Activated CD8-positive, alpha-beta T cell treated with anti-CD3 and anti-CD28 coated beads for 36 hours (primary cell): ENCODE measurements around the gene RHEBL1. TPM values are rescaled to one million over a fixed set of nuclear protein-coding genes. Genes with fewer than 3 reads are reported as not detected.

Source experiments
- ATAC-seq: fragments of 200-7000 bp; cut with Tn5 transposase; one replicate; pipeline ENCODE4 v1.10.0; 2021; ENCODE audit warnings: mild to moderate bottlenecking, moderate library complexity
- CTCF ChIA-PET: fragments of 350-600 bp; sonication (Branson Sonifier 250); formaldehyde crosslinking; loops from one replicate; lab custom pipeline; 2021; ENCODE audit warnings: antibody characterized with exemption; lab: Charles Lee
- POLR2A ChIA-PET: fragments of 350-600 bp; sonication (Branson Sonifier 250); formaldehyde crosslinking; loops from one replicate; lab custom pipeline; 2021; ENCODE audit warnings: antibody characterized with exemption; lab: Charles Lee
- DNase-seq: peaks from one replicate; pipeline ENCODE4 v3.0.0-alpha.2; 2020
- H3K27ac Mint-ChIP-seq: one replicate; pipeline ENCODE4 v1.8.0; 2021; ENCODE audit warnings: mild to moderate bottlenecking, mixed read lengths
- H3K27me3 Mint-ChIP-seq: one replicate; pipeline ENCODE4 v1.8.0; 2021; ENCODE audit warnings: mixed read lengths
- H3K36me3 Mint-ChIP-seq: one replicate; pipeline ENCODE4 v1.8.0; 2021; ENCODE audit warnings: low read depth, mixed read lengths
- H3K4me1 Mint-ChIP-seq: one replicate; pipeline ENCODE4 v1.8.0; 2021; ENCODE audit warnings: low read depth, mixed read lengths
- H3K4me3 Mint-ChIP-seq: one replicate; pipeline ENCODE4 v1.8.0; 2021; ENCODE audit warnings: mild to moderate bottlenecking, moderate library complexity, mixed read lengths
- H3K9me3 Mint-ChIP-seq: one replicate; pipeline ENCODE4 v1.8.0; 2021; ENCODE audit warnings: mixed read lengths
- intact Hi-C: fragments of 100-400 bp; cut with micrococcal nuclease; formaldehyde crosslinking; loops from one replicate; pipeline ENCODE4 v1.10.0; 2022
- total RNA-seq, 2 experiments: library from RNA; stranded (reverse); gene quantifications; one replicate each; pipeline ENCODE4 v1.2.3, GENCODE V29; 2021
- TF ChIP-seq, protein P1 (sequence below): fragments of 200-600 bp; IDR thresholded peaks from one replicate; pipeline ENCODE4 v1.8.0; 2022; ENCODE audit warnings: antibody characterized with exemption, mild to moderate bottlenecking

RHEBL1 gene
- total RNA-seq, 2 experiments from 2014 or later, result 18.5 to 19.8 TPM

DNA sequence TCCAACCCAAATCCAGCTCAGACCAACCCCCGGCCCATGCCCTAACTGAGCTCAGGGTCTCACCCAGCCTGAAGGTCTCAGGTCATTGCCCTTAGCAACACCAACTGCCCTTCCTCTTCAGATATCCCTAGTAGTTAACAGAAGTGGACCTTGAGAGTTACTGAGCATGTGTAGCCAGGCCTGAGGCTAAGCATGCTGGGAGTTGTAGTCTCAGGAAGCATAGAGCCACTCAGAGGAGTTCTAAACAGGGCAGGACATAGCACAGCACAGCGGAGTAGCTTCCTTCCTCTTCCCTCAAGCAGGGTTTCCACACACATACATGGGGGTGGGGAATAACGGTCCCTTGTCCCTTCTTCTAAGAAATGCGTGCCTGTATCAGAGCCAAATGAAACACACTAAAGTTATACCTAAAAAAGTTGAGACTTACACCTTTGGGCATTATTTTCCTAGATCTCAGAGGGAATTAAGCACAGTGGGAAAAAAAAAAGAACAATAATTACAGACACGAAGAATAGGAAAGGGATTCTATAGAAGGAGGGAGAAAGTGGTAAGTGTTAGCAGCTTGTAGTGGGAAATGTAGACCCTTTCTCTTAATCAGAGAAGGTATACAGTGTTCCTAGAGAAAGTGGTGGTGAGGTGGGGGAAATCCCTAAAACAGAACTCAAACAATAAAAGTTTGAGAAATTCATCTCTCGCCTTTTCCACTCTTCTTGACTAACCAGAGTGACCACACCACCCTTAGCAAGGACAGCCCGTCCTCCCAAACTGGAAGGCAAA lies 13.6 kb downstream of the RHEBL1 start:
- ATAC-seq, result peak; percentile 77
- Mint-ChIP-seq H3K9me3 (no peaks in the 10 kb centered on the region), H3K27me3 (no peaks in the 10 kb centered on the region), H3K36me3 (peaks cover 56% of the 10 kb centered on the region), H3K4me3 (peak overlapping the region; percentile 97), H3K4me1 (peaks cover 42% of the 10 kb centered on the region), H3K27ac (peak overlapping the region; percentile 92)
- DNase-seq, result peak; percentile 76
- TF ChIP-seq, protein P1, sequence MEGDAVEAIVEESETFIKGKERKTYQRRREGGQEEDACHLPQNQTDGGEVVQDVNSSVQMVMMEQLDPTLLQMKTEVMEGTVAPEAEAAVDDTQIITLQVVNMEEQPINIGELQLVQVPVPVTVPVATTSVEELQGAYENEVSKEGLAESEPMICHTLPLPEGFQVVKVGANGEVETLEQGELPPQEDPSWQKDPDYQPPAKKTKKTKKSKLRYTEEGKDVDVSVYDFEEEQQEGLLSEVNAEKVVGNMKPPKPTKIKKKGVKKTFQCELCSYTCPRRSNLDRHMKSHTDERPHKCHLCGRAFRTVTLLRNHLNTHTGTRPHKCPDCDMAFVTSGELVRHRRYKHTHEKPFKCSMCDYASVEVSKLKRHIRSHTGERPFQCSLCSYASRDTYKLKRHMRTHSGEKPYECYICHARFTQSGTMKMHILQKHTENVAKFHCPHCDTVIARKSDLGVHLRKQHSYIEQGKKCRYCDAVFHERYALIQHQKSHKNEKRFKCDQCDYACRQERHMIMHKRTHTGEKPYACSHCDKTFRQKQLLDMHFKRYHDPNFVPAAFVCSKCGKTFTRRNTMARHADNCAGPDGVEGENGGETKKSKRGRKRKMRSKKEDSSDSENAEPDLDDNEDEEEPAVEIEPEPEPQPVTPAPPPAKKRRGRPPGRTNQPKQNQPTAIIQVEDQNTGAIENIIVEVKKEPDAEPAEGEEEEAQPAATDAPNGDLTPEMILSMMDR, result no peak
- ChIA-PET POLR2A (interaction anchor here (1.5 to 4.5 kb wide), 4 partner anchors 13 to 74 kb away, joined by 5 to 31 read pairs (median 6); partner anchors contain the start of genes RHEBL1 and TUBA1B), CTCF (interaction anchor here (1.3 to 6.5 kb wide), 4 partner anchors 8 to 68 kb away, joined by 5 to 53 read pairs (median 12); no protein-coding TSS in a partner anchor)
- intact Hi-C loops, result no loop called here

DNA sequence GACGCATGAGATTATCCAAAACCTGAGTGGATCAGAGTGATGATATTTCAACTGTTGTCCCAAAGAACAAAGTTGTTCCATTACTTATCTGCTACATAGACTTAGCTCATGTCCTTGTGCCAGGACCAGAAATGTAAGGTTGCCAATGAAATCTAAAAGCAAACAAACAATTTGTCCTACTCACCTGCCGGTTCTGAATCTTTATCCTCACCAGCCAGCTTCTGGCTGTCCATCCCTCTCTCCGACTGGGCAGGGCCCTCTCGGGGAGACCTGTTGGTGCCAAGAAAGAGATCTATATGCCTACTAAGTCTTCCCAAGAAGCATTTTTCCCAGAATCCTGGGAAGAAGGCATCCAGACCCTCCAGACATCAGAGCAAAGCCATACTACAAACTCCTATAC lies 14.7 kb downstream of the RHEBL1 start:
- H3K9me3 Mint-ChIP-seq, result no peaks in the 10 kb centered on the region
- DNase-seq, result no peak
- no peaks in the 10 kb centered on the region for H3K27me3 Mint-ChIP-seq
- CTCF ChIA-PET, result interaction anchor here (0.7 to 6.5 kb wide), 7 partner anchors 9 to 131 kb away, joined by 3 to 53 read pairs (median 5); no protein-coding TSS in a partner anchor
- no peak overlapping the region for H3K4me3 Mint-ChIP-seq
- intact Hi-C loops, result no loop called here
- no peak for ATAC-seq
- TF ChIP-seq, protein P1, result no peak
- peak overlapping the region; percentile 2 for H3K27ac Mint-ChIP-seq
- peaks cover 41% of the 10 kb centered on the region for H3K4me1 Mint-ChIP-seq
- POLR2A ChIA-PET, result interaction anchor here (0.9 to 4.5 kb wide), 5 partner anchors 11 to 75 kb away, joined by 3 to 31 read pairs (median 6); partner anchors contain the start of genes RHEBL1 and TUBA1B
- H3K36me3 Mint-ChIP-seq, result peaks cover 61% of the 10 kb centered on the region

DNA sequence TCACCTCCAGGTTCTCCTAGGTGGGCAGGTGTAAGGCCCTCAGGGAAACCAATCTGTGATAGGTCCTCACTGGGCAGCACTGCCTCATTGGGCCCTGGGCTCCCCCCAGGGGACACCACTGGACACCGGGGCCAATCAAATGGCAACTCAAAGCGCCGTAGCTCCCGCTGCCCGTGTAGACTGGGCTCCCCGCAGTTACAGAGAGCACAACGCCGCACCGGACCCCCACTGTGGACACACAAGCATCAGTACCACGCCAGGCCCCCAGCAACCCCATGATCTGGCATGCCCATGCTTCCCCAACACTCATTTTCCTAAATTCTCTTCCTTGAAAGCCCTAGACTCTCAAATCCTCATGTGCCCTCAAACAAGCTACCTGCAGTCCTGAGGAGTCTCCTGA lies 15.3 kb downstream of the RHEBL1 start:
- peaks cover 41% of the 10 kb centered on the region for H3K4me1 Mint-ChIP-seq
- POLR2A ChIA-PET, result interaction anchor here (0.9 to 4.5 kb wide), 4 partner anchors 18 to 76 kb away, joined by 3 to 31 read pairs (median 6); partner anchors contain the start of gene TUBA1B
- CTCF ChIA-PET, result interaction anchor here (0.8 to 6.5 kb wide), 4 partner anchors 9 to 130 kb away, joined by 3 to 53 read pairs (median 10); no protein-coding TSS in a partner anchor
- no peak for DNase-seq
- peaks cover 60% of the 10 kb centered on the region for H3K36me3 Mint-ChIP-seq
- no peaks in the 10 kb centered on the region for H3K27me3 Mint-ChIP-seq
- H3K27ac Mint-ChIP-seq, result peak overlapping the region; percentile 2
- ATAC-seq, result no peak
- no peaks in the 10 kb centered on the region for H3K9me3 Mint-ChIP-seq
- TF ChIP-seq, protein P1, result no peak
- intact Hi-C loops, result no loop called here
- no peak overlapping the region for H3K4me3 Mint-ChIP-seq

DNA sequence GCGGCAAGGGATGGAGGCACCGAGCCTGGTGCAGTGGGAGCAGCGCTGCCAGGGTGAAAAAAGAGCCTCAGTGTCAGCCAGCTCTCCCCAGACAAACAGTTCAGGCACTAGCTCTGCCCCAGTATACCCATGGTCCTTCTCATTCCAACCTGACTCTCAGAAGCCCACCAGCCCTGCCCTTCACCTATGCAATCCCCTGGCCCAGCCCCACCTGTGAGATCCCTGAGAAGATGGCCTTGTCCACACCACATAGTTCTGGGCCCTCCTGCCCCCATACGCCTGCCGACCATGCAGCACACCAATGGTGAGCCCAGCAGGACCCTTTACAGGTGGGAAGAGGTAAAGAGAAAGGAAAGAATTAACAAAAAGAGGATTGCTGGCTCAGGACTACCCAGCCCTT lies 15.7 kb downstream of the RHEBL1 start:
- H3K36me3 Mint-ChIP-seq, result peaks cover 57% of the 10 kb centered on the region
- no peak for ATAC-seq
- TF ChIP-seq, protein P1, result no peak
- DNase-seq, result no peak
- intact Hi-C loops, result no loop called here
- H3K9me3 Mint-ChIP-seq, result no peaks in the 10 kb centered on the region
- ChIA-PET POLR2A (interaction anchor here (1.2 to 1.4 kb wide), 2 partner anchors 17 to 76 kb away, joined by 4 to 5 read pairs; no protein-coding TSS in a partner anchor), CTCF (interaction anchor here (6.5 kb wide), 1 partner anchor 9 kb away, joined by 53 read pairs; no protein-coding TSS in a partner anchor)
- no peak overlapping the region for H3K27ac Mint-ChIP-seq
- peaks cover 41% of the 10 kb centered on the region for H3K4me1 Mint-ChIP-seq
- H3K4me3 Mint-ChIP-seq, result no peak overlapping the region
- no peaks in the 10 kb centered on the region for H3K27me3 Mint-ChIP-seq
